H9 (cell line): ENCODE data around the gene PRICKLE1. TPM values are rescaled to one million over a fixed set of nuclear protein-coding genes. Genes with fewer than 3 reads are reported as not detected.

Experiments
- DNase-seq: peaks from one replicate; pipeline ENCODE4 v3.0.0-alpha.2; 2017
- H2AFZ ChIP-seq: one replicate; pipeline ENCODE4 v1.6.1; 2013; ENCODE audit warnings: mild to moderate bottlenecking, low read length, control low read depth, moderate library complexity
- H2AK5ac ChIP-seq: 2 replicates; pipeline ENCODE4 v1.6.1; 2013; ENCODE audit warnings: low read length, control low read depth, mixed read lengths; ENCODE audit not compliant: insufficient read length
- H2BK120ac ChIP-seq: one replicate; pipeline ENCODE4 v1.6.1; 2013; ENCODE audit warnings: low read depth, mild to moderate bottlenecking, low read length, control low read depth, inconsistent platforms; ENCODE audit not compliant: poor library complexity, severe bottlenecking
- H2BK12ac ChIP-seq: 2 replicates; pipeline ENCODE4 v1.6.1; 2013; ENCODE audit warnings: low read length, control low read depth, mixed read lengths, low read depth; ENCODE audit not compliant: insufficient read length
- H2BK15ac ChIP-seq: 2 replicates; pipeline ENCODE4 v1.6.1; 2013; ENCODE audit warnings: low read depth, low read length, control low read depth
- H2BK20ac ChIP-seq: one replicate; pipeline ENCODE4 v1.6.1; 2013; ENCODE audit warnings: low read depth, mild to moderate bottlenecking, low read length, control low read depth, inconsistent platforms; ENCODE audit not compliant: poor library complexity, severe bottlenecking
- H2BK5ac ChIP-seq: 2 replicates; pipeline ENCODE4 v1.6.1; 2013; ENCODE audit warnings: low read length, control low read depth, mixed read lengths; ENCODE audit not compliant: insufficient read length
- H3K14ac ChIP-seq: 2 replicates; pipeline ENCODE4 v1.6.1; 2013; ENCODE audit warnings: low read length, control low read depth; ENCODE audit not compliant: insufficient read depth
- H3K18ac ChIP-seq: 2 replicates; pipeline ENCODE4 v1.6.1; 2013; ENCODE audit warnings: low read depth, mild to moderate bottlenecking, mixed read lengths, low read length, control low read depth; ENCODE audit not compliant: insufficient read length
- H3K23ac ChIP-seq: 2 replicates; pipeline ENCODE4 v1.6.1; 2013; ENCODE audit warnings: low read length, control low read depth, mixed read lengths, low read depth; ENCODE audit not compliant: insufficient read length
- H3K23me2 ChIP-seq: 2 replicates; pipeline ENCODE4 v1.6.1; 2013; ENCODE audit warnings: low read depth, mild to moderate bottlenecking, mixed read lengths, low read length, control low read depth; ENCODE audit not compliant: insufficient read length, poor library complexity, severe bottlenecking
- H3K27ac ChIP-seq: 2 replicates; pipeline ENCODE4 v1.5.1; 2013; ENCODE audit warnings: low read length, control low read depth, mixed read lengths, low read depth; ENCODE audit not compliant: insufficient read length
- H3K27me3 ChIP-seq: 2 replicates; pipeline ENCODE4 v1.6.1; 2013; ENCODE audit warnings: low read length, control low read depth, inconsistent platforms; ENCODE audit not compliant: insufficient read depth
- H3K4ac ChIP-seq: 2 replicates; pipeline ENCODE4 v1.6.1; 2013; ENCODE audit warnings: low read depth, mild to moderate bottlenecking, control low read depth, inconsistent platforms, low read length, moderate library complexity
- H3K4me1 ChIP-seq: 2 replicates; pipeline ENCODE4 v1.6.1; 2013; ENCODE audit warnings: low read length, control low read depth, inconsistent platforms; ENCODE audit not compliant: insufficient read depth
- H3K4me2 ChIP-seq: 2 replicates; pipeline ENCODE4 v1.6.1; 2013; ENCODE audit warnings: low read length, control low read depth, mixed read lengths; ENCODE audit not compliant: insufficient read length, insufficient read depth
- H3K56ac ChIP-seq: 2 replicates; pipeline ENCODE4 v1.6.1; 2013; ENCODE audit warnings: low read depth, mild to moderate bottlenecking, mixed read lengths, low read length, control low read depth; ENCODE audit not compliant: insufficient read length
- H3K79me1 ChIP-seq: 2 replicates; pipeline ENCODE4 v1.6.1; 2013; ENCODE audit warnings: low read depth, mild to moderate bottlenecking, moderate library complexity, low read length, control low read depth, inconsistent platforms; ENCODE audit not compliant: insufficient read depth, poor library complexity, severe bottlenecking
- H3K79me2 ChIP-seq: 2 replicates; pipeline ENCODE4 v1.6.1; 2013; ENCODE audit warnings: low read length, control low read depth, inconsistent platforms; ENCODE audit not compliant: insufficient read depth
- H3K9ac ChIP-seq: 2 replicates; pipeline ENCODE4 v1.6.1; 2013; ENCODE audit warnings: low read length, control low read depth, mixed read lengths; ENCODE audit not compliant: insufficient read length; ENCODE audit errors: extremely low read depth
- H3K9me3 ChIP-seq: one replicate; pipeline ENCODE4 v1.6.1; 2013; ENCODE audit warnings: low read depth, low read length, inconsistent platforms; ENCODE audit not compliant: control insufficient read depth
- H3T11ph ChIP-seq: one replicate; pipeline ENCODE4 v1.6.1; 2013; ENCODE audit warnings: mild to moderate bottlenecking, low read length, control low read depth, inconsistent platforms
- H4K20me1 ChIP-seq: one replicate; pipeline ENCODE4 v1.6.1; 2013; ENCODE audit not compliant: control insufficient read depth, insufficient read length, insufficient read depth
- H4K5ac ChIP-seq: 2 replicates; pipeline ENCODE4 v1.6.1; 2013; ENCODE audit warnings: low read depth, mild to moderate bottlenecking, mixed read lengths, low read length, control low read depth; ENCODE audit not compliant: insufficient read length
- H4K8ac ChIP-seq: replicated peaks from 2 replicates; pipeline ENCODE4 v1.6.1; 2013; ENCODE audit warnings: low read length, control low read depth, mixed read lengths, low read depth; ENCODE audit not compliant: insufficient read length
- H4K91ac ChIP-seq: 2 replicates; pipeline ENCODE4 v1.6.1; 2013; ENCODE audit warnings: low read depth, mild to moderate bottlenecking, moderate library complexity, mixed read lengths, low read length, control low read depth; ENCODE audit not compliant: insufficient read length
- H3K27ac Mint-ChIP-seq, 3 experiments: 2 replicates in 2 of 3; 3 replicates in 1 of 3; pipeline ENCODE4 v1.8.0; 2020 to 2021; ENCODE audit warnings: mixed read lengths in 3 of 3, mild to moderate bottlenecking in 1 of 3, moderate library complexity in 1 of 3
- H3K27me3 Mint-ChIP-seq: 2 replicates; pipeline ENCODE4 v1.8.0; 2021; ENCODE audit warnings: low read depth, mild to moderate bottlenecking, moderate library complexity, mixed read lengths
- H3K36me3 Mint-ChIP-seq, 3 experiments: 2 replicates in 2 of 3; 3 replicates in 1 of 3; pipeline ENCODE4 v1.8.0; 2020 to 2021; ENCODE audit warnings: low read depth in 3 of 3, mixed read lengths in 3 of 3; ENCODE audit not compliant: insufficient read depth in 1 of 3
- H3K4me1 Mint-ChIP-seq, 2 experiments: 2 replicates each; pipeline ENCODE4 v1.8.0; 2020; ENCODE audit warnings: mixed read lengths in 2 of 2
- H3K4me3 Mint-ChIP-seq, 2 experiments: 2 replicates in 1 of 2; 3 replicates in 1 of 2; pipeline ENCODE4 v1.8.0; 2020 to 2021; ENCODE audit warnings: mild to moderate bottlenecking in 2 of 2, mixed read lengths in 2 of 2, moderate library complexity in 1 of 2
- H3K9me3 Mint-ChIP-seq, 2 experiments: 2 replicates in 1 of 2; 3 replicates in 1 of 2; pipeline ENCODE4 v1.8.0; 2020; ENCODE audit warnings: mild to moderate bottlenecking in 2 of 2, mixed read lengths in 2 of 2, moderate library complexity in 1 of 2
- CTCF ChIP-seq: fragments of 200-600 bp; sonication (generic); conservative IDR thresholded peaks from 3 replicates; pipeline ENCODE4 v1.8.0; 2021; ENCODE audit warnings: antibody characterized with exemption, mild to moderate bottlenecking
- WGBS: extraction: QIAGEN DNeasy Blood & Tissue Kit; methylation state at CpG from one replicate; pipeline ENCODE4 v1.1.7; 2013; ENCODE audit warnings: missing lambda C conversion rate, low lambda C conversion rate, mixed read lengths; ENCODE audit not compliant: insufficient read length; ENCODE audit errors: extremely low coverage; 5-methylcytosine and 5-hydroxymethylcytosine counted together
- total RNA-seq: library from RNA; stranded (reverse); gene quantifications from 2 replicates; pipeline ENCODE4 v1.2.1, GENCODE V29; 2021

The PRICKLE1 gene
- total RNA-seq, 1 experiment from 2014 or later: 20.5 TPM

- no peak overlapping the region for H3K23ac ChIP-seq
- WGBS: no CpG with 5 or more reads among the region's 4 CpGs
- H3K36me3 Mint-ChIP-seq: peaks cover 0 to 2% (median 1%) of the 10 kb centered on the region in 3 experiments; a peak in 1 of 7 replicates
- H3K23me2 ChIP-seq: no peaks in the 10 kb centered on the region
- no peak overlapping the region for H2AFZ ChIP-seq
- H3K27ac Mint-ChIP-seq: no peak overlapping the region
- H3K27ac ChIP-seq: no peak overlapping the region
- no peak overlapping the region for H2AK5ac ChIP-seq
- no peaks in the 10 kb centered on the region for H3K9me3 ChIP-seq
- no peak overlapping the region for H3K56ac ChIP-seq
- H3K4me1 Mint-ChIP-seq: peaks cover 11 to 17% of the 10 kb centered on the region in 2 experiments
- no peak overlapping the region for H3K14ac ChIP-seq
- H3K27me3 Mint-ChIP-seq: peaks cover 3% of the 10 kb centered on the region
- no peak overlapping the region for H2BK15ac ChIP-seq
- no peak overlapping the region for H3T11ph ChIP-seq
- H2BK12ac ChIP-seq: no peak overlapping the region
- H3K4me1 ChIP-seq: no peaks in the 10 kb centered on the region
- no peaks in the 10 kb centered on the region for H3K79me2 ChIP-seq
- no peaks in the 10 kb centered on the region for H3K79me1 ChIP-seq
- no peak overlapping the region for H3K18ac ChIP-seq
- H4K5ac ChIP-seq: no peak overlapping the region
- H2BK120ac ChIP-seq: no peak overlapping the region
- DNase-seq: no peak
- H2BK20ac ChIP-seq: no peak overlapping the region
- no peak overlapping the region for H2BK5ac ChIP-seq
- H3K4me3 Mint-ChIP-seq: no peak overlapping the region
- no peak overlapping the region for H3K4me2 ChIP-seq
- no peak overlapping the region for H3K9ac ChIP-seq
- H3K4ac ChIP-seq: no peak overlapping the region
- TF ChIP-seq CTCF: no peak
- H3K27me3 ChIP-seq: no peaks in the 10 kb centered on the region
- peaks cover 0 to 2% of the 10 kb centered on the region in 2 experiments; a peak in 2 of 5 replicates for H3K9me3 Mint-ChIP-seq
- H4K91ac ChIP-seq: no peak overlapping the region
- H4K8ac ChIP-seq: no peak overlapping the region
- no peaks in the 10 kb centered on the region for H4K20me1 ChIP-seq
Observed at GRCh38 chr12:42611571-42612230, 22.2 kb upstream of the PRICKLE1 start.
